Epithelial cell of esophagus (primary cell): ENCODE data around the gene FGD1.
A peak's percentile ranks its signal among the peaks of the same experiment; 100 is the strongest.

Experiments
- DNase-seq: peaks from one replicate; pipeline ENCODE4 v3.0.0; 2010; ENCODE audit warnings: low read depth
- H3K4me3 ChIP-seq: 2 replicates; pipeline ENCODE4 v1.5.1; 2011; ENCODE audit warnings: mild to moderate bottlenecking, low read length, control low read depth
- CTCF ChIP-seq: IDR thresholded peaks from 2 replicates; pipeline ENCODE4 v1.5.1; 2011; ENCODE audit warnings: low read depth, mild to moderate bottlenecking, low read length, control low read depth, inconsistent platforms; ENCODE audit not compliant: insufficient read depth; ENCODE audit errors: missing control alignments

FGD1 gene

GRCh38 chrX:54416965-54417364 is 79.1 kb downstream of the FGD1 start:
- no peak for DNase-seq
- no peak for TF ChIP-seq CTCF

GRCh38 chrX:54415534-54416350 is 80.3 kb downstream of the FGD1 start:
- H3K4me3 ChIP-seq = no peak overlapping the region
- DNase-seq = no peak
- no peak for TF ChIP-seq CTCF

More at GRCh38 chrX:54416965-54417364, 79.1 kb downstream of the FGD1 start:
- no peak overlapping the region for H3K4me3 ChIP-seq

DNA sequence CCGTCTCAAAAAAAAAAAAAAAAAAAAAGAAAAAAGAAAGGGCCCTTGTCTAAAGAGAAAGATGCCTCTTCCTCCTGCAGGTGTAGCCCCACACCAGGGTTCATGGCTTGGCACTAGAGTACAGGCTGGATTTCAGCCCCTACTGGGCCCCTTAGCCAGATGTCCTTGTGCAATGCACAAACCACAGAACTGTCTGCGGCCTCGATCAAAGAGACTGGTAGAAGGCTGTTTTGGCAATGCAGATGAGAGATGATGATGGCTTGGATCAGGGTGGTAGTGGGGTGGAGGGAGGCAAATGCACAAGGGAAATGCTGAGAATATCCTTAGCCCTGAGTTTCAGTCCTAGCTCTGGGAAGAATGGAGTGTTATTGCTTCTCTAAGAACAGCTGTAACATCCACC is 82.3 kb downstream of the FGD1 start:
- TF ChIP-seq CTCF = no peak
- DNase-seq = no peak
- no peak overlapping the region for H3K4me3 ChIP-seq

- no peak for DNase-seq
- H3K4me3 ChIP-seq = no peak overlapping the region
- TF ChIP-seq CTCF = no peak
These were observed 84.3 kb downstream of the FGD1 start for GRCh38 chrX:54411732-54412131.

DNA sequence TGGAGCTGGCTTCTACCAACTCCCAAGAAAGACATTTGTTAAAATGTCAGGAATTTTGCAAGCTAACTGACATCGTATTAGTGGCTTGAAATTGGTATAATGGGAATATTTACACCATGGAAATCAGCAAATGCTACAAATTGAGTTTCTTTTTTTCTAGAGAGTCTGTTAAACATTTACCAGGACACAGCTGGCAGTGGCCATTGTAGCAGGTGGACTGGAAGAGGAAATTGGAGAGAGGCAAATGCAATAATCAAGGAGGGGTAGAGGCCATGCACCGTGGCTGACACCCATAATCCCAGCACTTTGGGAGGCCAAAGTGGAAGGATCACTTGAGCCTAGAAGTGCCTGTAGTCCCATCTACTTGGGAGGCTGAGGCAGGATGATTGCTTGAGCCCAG is 88.8 kb downstream of the FGD1 start:
- no peak overlapping the region for H3K4me3 ChIP-seq
- TF ChIP-seq CTCF = no peak
- DNase-seq = no peak

DNA sequence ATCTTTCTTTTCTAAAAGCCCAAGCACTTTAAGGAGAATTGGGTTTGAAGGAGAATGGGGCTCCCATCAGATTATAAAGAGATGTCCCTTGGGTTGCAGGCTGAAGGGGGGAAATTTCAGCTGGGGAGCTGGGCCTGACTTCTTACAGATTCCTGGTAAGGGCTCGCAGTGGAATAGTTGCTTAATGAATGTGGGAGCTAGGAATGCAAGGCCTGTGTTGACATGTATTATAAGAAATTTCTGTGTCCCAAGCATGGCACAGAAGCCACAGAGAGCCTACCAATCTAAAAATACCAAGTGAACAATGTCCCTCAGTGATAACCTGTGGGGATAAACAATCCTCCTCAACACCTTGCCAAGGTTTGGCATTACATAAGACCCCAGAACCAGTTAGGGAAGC is 98.9 kb downstream of the FGD1 start:
- no peak overlapping the region for H3K4me3 ChIP-seq
- TF ChIP-seq CTCF = no peak
- DNase-seq = peak; percentile 63
